H1 (cell line): Measurements from ENCODE around the gene PRKACA. TPM values are rescaled to one million over a fixed set of nuclear protein-coding genes. Genes with fewer than 3 reads are reported as not detected.

Source experiments
- BRCA1 ChIP-seq: IDR thresholded peaks from 2 replicates; pipeline ENCODE4 v1.6.1; 2012; ENCODE audit warnings: low read depth, low read length, improper control_type of control experiment
- RFX5 ChIP-seq: IDR thresholded peaks from 2 replicates; pipeline ENCODE4 v1.6.1; 2011; ENCODE audit warnings: low read depth, low read length, improper control_type of control experiment, borderline replicate concordance
- TBP ChIP-seq: IDR thresholded peaks from 2 replicates; pipeline ENCODE4 v1.6.1; 2011; ENCODE audit warnings: low read depth, low read length, improper control_type of control experiment
- polyA plus RNA-seq, 7 experiments: library from polyadenylated mRNA; depleted of rRNA in 3 of 7; stranded (reverse) in 5 of 7; unstranded in 2 of 7; fragments of >200 nt in 5 of 7; fragments of 200-250 nt in 2 of 7; gene quantifications; 1 replicate in 5 of 7; 2 replicates in 1 of 7; 4 replicates in 1 of 7; pipeline versions ENCODE4 v1.2.1 to v1.2.3, GENCODE V29; 2011 to 2013; ENCODE audit warnings: missing spikeins in 2 of 7, mixed read lengths in 2 of 7
- total RNA-seq: library from RNA; stranded (reverse); fragmentation: NEBNext Ultra II Directional; extraction: Animal tissue kit (Norgen Biotek cat#: 25700); gene quantifications from 2 replicates; pipeline ENCODE4 v1.2.1, GENCODE V29; 2021

PRKACA gene
- total and polyA plus RNA-seq, 2 of the 8 experiments (the other 6 are each of a cell fraction or from before 2014, with no cell fraction given): 14.2 to 48.2 TPM

DNA sequence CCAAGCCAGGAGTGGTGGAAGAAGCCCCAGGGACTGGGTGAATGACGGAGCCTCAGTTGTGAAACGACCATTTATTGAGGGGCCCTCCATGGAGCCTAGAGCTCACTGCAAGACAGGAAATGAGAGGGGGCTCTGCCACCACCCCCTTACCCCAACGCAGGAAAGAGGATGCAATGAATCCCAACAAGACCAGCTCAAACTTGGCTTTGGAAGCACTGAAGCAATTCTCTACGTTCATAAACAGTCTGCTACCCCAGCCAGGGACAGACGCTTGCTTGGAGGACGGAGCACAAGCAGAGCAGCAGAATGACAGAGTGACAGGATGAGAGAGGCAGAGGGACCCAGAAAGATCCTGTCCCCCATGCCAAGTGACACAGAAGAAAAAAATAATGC lies 1.0 kb downstream of the PRKACA start (continued):
- TF ChIP-seq BRCA1 (no peak), RFX5 (no peak), TBP (no peak)
- TF ChIP-seq, all 59 proteins: peak for 0
